D721Med (cell line): ENCODE results near the gene PROM2.

Experiments
- DNase-seq: peaks from one replicate; pipeline ENCODE4 v3.0.0; 2011; ENCODE audit warnings: low spot score; ENCODE audit not compliant: insufficient read length
- FAIRE-seq: peaks from 2 replicates; lab custom pipeline; 2011; peaks lifted over from hg19 to GRCh38; lab: Jason Lieb, UNC
- CTCF ChIP-seq: IDR thresholded peaks from 2 replicates; pipeline ENCODE4 v1.5.1; 2012; ENCODE audit warnings: mild to moderate bottlenecking, control low read depth; ENCODE audit not compliant: insufficient read depth; ENCODE audit errors: missing control alignments

Gene PROM2

GRCh38 chr2:95281071-95281470 lies 6.8 kb downstream of the PROM2 start:
- no peak for FAIRE-seq
- TF ChIP-seq CTCF: no peak
- no peak for DNase-seq

- no peak for DNase-seq
- no peak for FAIRE-seq
- no peak for TF ChIP-seq CTCF
These were observed 7.5 kb downstream of the PROM2 start for GRCh38 chr2:95281786-95282185.

- DNase-seq (no peak), FAIRE-seq (no peak)
- no peak for TF ChIP-seq CTCF
These were observed 8.2 kb downstream of the PROM2 start for GRCh38 chr2:95282458-95282857.

GRCh38 chr2:95283562-95283961 lies 9.3 kb downstream of the PROM2 start:
- FAIRE-seq (no peak), DNase-seq (no peak)
- no peak for TF ChIP-seq CTCF

- FAIRE-seq (no peak), DNase-seq (no peak)
- TF ChIP-seq CTCF: no peak
These were observed 10.8 kb downstream of the PROM2 start for GRCh38 chr2:95284886-95285541.

GRCh38 chr2:95285542-95285932 lies 11.3 kb downstream of the PROM2 start:
- no peak for TF ChIP-seq CTCF
- DNase-seq (no peak), FAIRE-seq (no peak)

- FAIRE-seq: no peak
- no peak for TF ChIP-seq CTCF
- DNase-seq: no peak
These were observed 13.1 kb downstream of the PROM2 start for GRCh38 chr2:95287336-95287735.
